Peyer's patch (tissue), 4 donors: ENCODE data around the gene MAST1. TPM values are rescaled to one million over a fixed set of nuclear protein-coding genes. Genes with fewer than 3 reads are reported as not detected.

ENCODE experiments used
- DNase-seq, 3 donors: peaks; one replicate each; pipeline ENCODE4 v3.0.0-alpha.2; 2017 to 2019
- H3K27ac ChIP-seq, 4 donors: fragments of 200-600 bp; sonication (generic); one replicate each; pipeline ENCODE4 v1.5.1; 2016 to 2019
- H3K27me3 ChIP-seq, 2 donors: fragments of 200-600 bp; sonication (generic); one replicate each; pipeline ENCODE4 v1.5.1; 2019
- H3K36me3 ChIP-seq, 3 donors: fragments of 200-600 bp; sonication (generic); one replicate each; pipeline ENCODE4 v1.5.1; 2016 to 2019
- H3K4me1 ChIP-seq, 4 donors: fragments of 200-600 bp; sonication (generic); one replicate each; pipeline ENCODE4 v1.5.1; 2016 to 2019
- H3K4me3 ChIP-seq, 4 donors: fragments of 200-600 bp; sonication (generic); 1 replicate in 3 of 4; 2 replicates in 1 of 4; pipeline ENCODE4 v1.5.1; 2016 to 2019; ENCODE audit warnings: mild to moderate bottlenecking in 1 of 4
- H3K9me3 ChIP-seq, 4 donors: fragments of 200-600 bp; sonication (generic); one replicate each; pipeline ENCODE4 v1.5.1; 2016 to 2019; ENCODE audit warnings: mild to moderate bottlenecking in 1 of 4
- POLR2A ChIP-seq, 2 donors: fragments of 450-650 bp; IDR thresholded peaks; one replicate each; pipeline ENCODE4 v1.5.1; 2017; ENCODE audit warnings: antibody characterized with exemption in 2 of 2, mild to moderate bottlenecking in 2 of 2, moderate library complexity in 2 of 2
- total RNA-seq, 4 donors: library from RNA; depleted of rRNA; stranded (reverse); fragments of >200 nt; gene quantifications; one replicate each; pipeline ENCODE4 v1.1.0, GENCODE V29; 2016
- TF ChIP-seq, protein P1 (sequence below), 6 experiments: fragments of 450-650 bp in 4 of 6; fragments of 200-600 bp in 2 of 6; sonication (generic) in 1 of 6; IDR thresholded peaks; one replicate each; pipeline ENCODE4 v1.5.1; 2017 to 2019; ENCODE audit warnings: antibody characterized with exemption in 6 of 6, mild to moderate bottlenecking in 3 of 6, moderate library complexity in 1 of 6

MAST1 gene
- total RNA-seq, 4 donors from 2014 or later = 0.27 TPM; not detected in 3

DNA sequence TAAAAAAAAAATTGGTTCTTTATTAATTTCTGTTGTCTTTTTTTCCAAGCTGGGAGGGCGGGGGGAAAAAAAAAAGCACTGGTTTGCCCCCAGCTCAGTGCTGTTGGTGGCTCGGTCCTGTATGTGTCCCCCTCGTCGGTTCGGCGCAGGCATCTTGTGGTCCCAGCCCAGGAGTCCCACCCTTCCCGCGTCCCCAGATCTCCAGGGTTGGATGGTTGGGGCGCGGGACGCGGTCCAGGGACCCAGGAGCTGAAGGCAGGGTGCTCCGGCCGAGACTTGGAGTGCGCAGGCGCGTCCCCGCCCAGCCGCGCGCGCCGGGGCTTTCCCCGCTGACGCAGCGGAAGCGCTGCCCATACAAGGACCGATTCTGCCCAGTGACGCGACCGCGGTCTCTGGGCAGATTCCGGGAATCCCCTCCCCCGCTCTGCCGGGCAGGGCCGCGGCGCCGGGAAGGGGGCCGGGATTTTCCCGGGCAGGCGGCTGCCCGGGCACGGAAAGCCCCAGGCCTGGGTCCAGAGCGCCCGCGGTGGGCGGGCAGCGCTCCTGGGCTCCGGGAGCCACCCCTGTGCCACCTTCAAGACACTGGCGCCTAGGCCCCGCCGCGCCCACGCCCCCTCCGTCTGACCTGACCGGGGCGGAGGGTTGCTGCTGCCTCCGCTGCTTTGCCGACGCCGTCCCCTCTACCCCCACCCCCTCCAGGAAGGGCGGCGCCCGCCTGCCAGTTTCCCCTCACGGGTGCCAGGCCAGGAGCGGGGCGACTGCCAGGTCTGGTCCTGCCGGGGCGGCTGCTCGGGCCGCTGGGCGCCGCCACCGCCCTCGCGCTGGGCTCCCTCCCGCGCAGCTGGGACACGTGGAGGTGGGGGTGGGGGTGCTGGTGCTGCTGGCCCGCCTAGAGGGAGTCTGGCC lies 44.8 kb upstream of the MAST1 start:
- peak; percentile 90 to 97 (median 96) for DNase-seq
- Histone ChIP-seq H3K27ac (peak overlapping the region; percentile 97 to 100 (median 100)), H3K4me3 (peak overlapping the region; percentile 82 to 92 (median 84)), H3K36me3 (peaks cover 0 to under 1% (median 0%) of the 10 kb centered on the region in 3 donors), H3K9me3 (no peaks in the 10 kb centered on the region), H3K4me1 (peaks cover 6 to 27% (median 12%) of the 10 kb centered on the region in 4 donors), H3K27me3 (no peaks in the 10 kb centered on the region)
- peak; percentile 76 to 92 for TF ChIP-seq POLR2A (IDR thresholded peaks at IDR 0.05)
- TF ChIP-seq, protein P1, sequence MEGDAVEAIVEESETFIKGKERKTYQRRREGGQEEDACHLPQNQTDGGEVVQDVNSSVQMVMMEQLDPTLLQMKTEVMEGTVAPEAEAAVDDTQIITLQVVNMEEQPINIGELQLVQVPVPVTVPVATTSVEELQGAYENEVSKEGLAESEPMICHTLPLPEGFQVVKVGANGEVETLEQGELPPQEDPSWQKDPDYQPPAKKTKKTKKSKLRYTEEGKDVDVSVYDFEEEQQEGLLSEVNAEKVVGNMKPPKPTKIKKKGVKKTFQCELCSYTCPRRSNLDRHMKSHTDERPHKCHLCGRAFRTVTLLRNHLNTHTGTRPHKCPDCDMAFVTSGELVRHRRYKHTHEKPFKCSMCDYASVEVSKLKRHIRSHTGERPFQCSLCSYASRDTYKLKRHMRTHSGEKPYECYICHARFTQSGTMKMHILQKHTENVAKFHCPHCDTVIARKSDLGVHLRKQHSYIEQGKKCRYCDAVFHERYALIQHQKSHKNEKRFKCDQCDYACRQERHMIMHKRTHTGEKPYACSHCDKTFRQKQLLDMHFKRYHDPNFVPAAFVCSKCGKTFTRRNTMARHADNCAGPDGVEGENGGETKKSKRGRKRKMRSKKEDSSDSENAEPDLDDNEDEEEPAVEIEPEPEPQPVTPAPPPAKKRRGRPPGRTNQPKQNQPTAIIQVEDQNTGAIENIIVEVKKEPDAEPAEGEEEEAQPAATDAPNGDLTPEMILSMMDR (IDR thresholded peaks at IDR 0.05) = no peak

DNA sequence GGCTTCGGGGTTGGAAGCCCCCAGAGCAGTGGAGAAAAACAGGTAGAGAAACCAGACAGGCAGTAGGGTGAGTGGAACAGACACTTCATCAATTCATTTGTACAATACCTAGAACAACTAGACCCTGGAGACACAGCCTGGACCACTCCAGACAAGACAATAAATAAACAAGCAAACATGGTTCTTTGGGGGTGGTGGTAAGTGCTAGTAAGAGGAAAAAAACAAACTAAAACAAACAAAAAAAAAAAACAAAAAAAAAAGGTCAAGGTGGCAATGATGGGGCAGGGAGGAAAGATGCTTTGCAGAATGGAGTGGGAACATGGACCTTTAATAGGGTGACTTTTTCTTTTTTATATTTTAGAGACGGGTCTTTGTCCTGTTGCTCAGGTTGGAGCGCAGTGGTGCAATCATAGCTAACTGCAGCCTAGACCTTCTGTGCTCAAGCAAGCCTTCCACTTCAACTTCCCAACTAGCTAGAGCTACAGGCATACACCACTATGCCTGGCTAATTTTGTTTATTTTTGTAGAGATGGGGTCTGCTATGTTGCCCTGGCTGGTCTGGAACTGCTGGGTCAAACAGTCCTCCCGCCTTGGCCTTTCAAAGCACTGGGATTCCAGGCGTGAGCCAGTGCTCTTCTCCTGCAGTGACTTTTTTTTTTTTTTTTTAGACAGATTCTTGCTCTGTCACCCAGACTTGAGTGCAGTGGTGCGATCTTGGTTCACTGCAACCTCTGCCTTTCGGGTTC lies 43.9 kb upstream of the MAST1 start:
- H3K36me3 ChIP-seq = peaks cover 0 to 7% (median 0%) of the 10 kb centered on the region in 3 donors
- H3K27ac ChIP-seq = peak overlapping the region; percentile 97 to 100 (median 100)
- H3K27me3 ChIP-seq = no peaks in the 10 kb centered on the region
- no peak for DNase-seq
- H3K9me3 ChIP-seq = no peaks in the 10 kb centered on the region
- peaks cover 3 to 25% (median 8%) of the 10 kb centered on the region in 4 donors for H3K4me1 ChIP-seq
- H3K4me3 ChIP-seq = peak overlapping the region; percentile 82 to 92 (median 84)
- TF ChIP-seq POLR2A (IDR thresholded peaks at IDR 0.05) = no peak
- TF ChIP-seq, protein P1 (IDR thresholded peaks at IDR 0.05) = no peak

DNA sequence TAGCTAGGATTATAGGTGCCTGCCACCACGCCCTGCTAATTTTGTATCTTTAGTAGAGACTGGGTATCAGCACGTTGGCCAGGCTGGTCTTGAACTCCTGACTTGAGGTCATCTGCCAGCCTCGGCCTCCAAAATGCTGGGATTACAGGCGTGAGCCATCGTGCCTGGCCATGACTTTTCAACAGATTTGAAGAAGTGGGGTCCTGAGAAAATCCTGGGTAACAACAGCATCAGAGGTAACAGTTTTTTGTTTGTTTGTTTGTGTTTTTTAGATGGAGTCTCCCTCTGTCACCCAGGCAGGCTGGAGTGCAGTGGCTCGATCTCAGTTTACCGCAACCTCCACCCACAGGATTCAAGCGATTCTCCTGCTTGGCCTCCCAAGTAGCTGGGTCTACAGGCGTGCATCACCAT lies 43.3 kb upstream of the MAST1 start:
- Histone ChIP-seq H3K4me3 (no peak overlapping the region), H3K27ac (peak overlapping the region in 3 of 4 donors; percentile 95 to 100 (median 97)), H3K9me3 (no peaks in the 10 kb centered on the region), H3K4me1 (peaks cover 3 to 27% (median 8%) of the 10 kb centered on the region in 4 donors), H3K27me3 (no peaks in the 10 kb centered on the region), H3K36me3 (peaks cover 0 to 13% (median 0%) of the 10 kb centered on the region in 3 donors)
- no peak for DNase-seq
- TF ChIP-seq, protein P1 (IDR thresholded peaks at IDR 0.05) = no peak
- peak in 1 of 2 donors; percentile 4 for TF ChIP-seq POLR2A (IDR thresholded peaks at IDR 0.05)

DNA sequence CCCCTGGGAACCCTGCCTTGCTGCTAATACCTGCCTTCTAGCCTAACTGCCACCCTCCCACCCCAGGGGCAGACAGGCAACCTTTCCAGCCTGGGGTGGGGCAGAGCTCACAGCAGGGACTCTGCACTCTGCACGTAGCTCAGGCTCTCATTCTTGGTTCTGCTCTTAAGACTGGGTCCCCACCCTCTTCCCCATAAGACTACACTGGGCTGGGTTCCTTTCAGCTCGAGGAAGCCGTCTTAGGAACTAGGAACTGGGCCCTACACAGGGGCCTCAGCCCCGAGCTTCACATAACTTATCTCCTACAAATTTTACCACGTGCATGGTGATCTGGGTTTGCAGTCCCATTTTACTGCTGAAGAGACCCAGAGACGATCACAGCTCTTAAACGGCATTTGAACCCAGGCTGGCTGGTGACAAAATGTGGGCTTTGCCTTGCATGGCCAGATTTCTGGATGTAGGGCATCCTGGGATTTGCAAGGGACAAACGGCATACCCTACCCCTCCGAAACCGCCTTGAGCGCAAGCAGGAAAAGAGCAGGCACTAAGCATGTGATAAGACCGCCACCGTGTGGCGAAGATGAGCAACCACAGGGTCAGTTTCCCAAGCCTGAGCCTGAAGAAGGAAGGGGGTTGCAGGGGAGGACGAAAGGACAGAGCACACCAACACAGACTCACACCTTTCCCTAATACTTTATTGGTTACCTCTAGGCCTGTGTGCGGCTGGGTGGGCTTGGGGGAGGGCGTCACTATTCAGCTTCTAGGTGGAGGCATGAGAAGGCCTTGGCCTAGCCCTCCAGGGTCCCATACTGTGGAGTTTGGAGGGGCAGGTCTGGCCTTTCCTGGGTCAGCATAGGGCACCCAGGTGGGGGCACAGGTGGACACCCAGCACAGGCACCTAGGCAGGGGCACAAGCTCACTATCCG lies 41.9 kb upstream of the MAST1 start:
- peaks cover 0 to 21% (median 0%) of the 10 kb centered on the region in 3 donors for H3K36me3 ChIP-seq
- no peaks in the 10 kb centered on the region for H3K9me3 ChIP-seq
- peak overlapping the region; percentile 51 to 95 (median 72) for H3K27ac ChIP-seq
- TF ChIP-seq, protein P1 (IDR thresholded peaks at IDR 0.05) = peak; percentile 91 to 99 (median 98)
- TF ChIP-seq POLR2A (IDR thresholded peaks at IDR 0.05) = peak; percentile 34 to 71
- H3K27me3 ChIP-seq = no peaks in the 10 kb centered on the region
- H3K4me1 ChIP-seq = peaks cover 9 to 38% (median 12%) of the 10 kb centered on the region in 4 donors
- H3K4me3 ChIP-seq = peak overlapping the region in 3 of 4 donors; percentile 16 to 37 (median 33)
- DNase-seq = peak; percentile 72 to 87 (median 81)
